Fibroblast of pulmonary artery (primary cell): ENCODE measurements around the gene SELENOS.

Source experiments
- DNase-seq: peaks from one replicate; pipeline ENCODE4 v3.0.0-alpha.2; 2010; ENCODE audit warnings: low read depth
- H3K4me3 ChIP-seq: replicated peaks from 2 replicates; pipeline ENCODE4 v1.5.1; 2011; ENCODE audit warnings: low read depth, mild to moderate bottlenecking, control low read depth, low read length, moderate library complexity
- TF ChIP-seq, protein P1 (sequence below): IDR thresholded peaks from 2 replicates; pipeline ENCODE4 v1.5.1; 2011; ENCODE audit warnings: mild to moderate bottlenecking, control low read depth, low read length, inconsistent platforms; ENCODE audit errors: missing control alignments

SELENOS gene

DNA sequence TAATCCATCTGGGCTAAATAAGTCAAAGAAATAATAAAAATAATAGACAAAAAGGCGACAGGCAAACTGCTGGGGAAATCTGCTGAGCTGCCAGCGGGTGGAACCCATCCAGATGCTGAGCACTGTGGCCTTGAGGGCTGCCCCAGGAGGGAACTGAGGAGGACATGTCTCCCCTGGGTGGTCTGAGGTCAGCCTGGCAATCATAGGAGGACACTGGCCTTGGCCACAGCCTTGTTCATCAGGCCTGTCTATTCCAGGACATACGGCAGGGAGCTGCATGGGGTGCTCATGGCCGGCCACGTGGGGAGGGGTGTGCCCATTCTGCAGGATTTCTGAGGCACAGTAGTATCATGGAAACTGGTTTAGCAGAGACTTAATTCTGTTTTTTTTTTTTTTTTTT is 39.2 kb upstream of the SELENOS start:
- no peak for DNase-seq
- TF ChIP-seq, protein P1, sequence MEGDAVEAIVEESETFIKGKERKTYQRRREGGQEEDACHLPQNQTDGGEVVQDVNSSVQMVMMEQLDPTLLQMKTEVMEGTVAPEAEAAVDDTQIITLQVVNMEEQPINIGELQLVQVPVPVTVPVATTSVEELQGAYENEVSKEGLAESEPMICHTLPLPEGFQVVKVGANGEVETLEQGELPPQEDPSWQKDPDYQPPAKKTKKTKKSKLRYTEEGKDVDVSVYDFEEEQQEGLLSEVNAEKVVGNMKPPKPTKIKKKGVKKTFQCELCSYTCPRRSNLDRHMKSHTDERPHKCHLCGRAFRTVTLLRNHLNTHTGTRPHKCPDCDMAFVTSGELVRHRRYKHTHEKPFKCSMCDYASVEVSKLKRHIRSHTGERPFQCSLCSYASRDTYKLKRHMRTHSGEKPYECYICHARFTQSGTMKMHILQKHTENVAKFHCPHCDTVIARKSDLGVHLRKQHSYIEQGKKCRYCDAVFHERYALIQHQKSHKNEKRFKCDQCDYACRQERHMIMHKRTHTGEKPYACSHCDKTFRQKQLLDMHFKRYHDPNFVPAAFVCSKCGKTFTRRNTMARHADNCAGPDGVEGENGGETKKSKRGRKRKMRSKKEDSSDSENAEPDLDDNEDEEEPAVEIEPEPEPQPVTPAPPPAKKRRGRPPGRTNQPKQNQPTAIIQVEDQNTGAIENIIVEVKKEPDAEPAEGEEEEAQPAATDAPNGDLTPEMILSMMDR = no peak
- no peak overlapping the region for H3K4me3 ChIP-seq

DNA sequence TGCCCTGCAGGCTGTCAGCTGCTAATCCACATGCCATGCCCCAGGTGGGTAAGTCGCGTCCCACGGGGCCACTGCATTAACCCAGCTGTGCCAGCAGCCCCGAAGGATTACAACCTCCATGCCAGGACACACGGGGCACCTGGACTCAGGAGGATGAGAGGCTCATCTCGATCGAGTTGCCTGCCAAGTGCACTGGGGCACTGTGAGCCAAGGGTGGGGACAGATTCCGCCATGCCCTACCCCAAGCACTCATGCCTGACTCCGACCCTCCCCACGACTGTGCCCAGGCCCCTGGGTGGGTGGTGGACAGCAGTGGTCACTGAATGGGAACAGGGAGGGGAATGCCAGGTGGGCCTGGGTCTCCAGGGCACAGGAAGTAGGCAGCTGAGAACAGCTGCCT is 38.5 kb upstream of the SELENOS start:
- no peak overlapping the region for H3K4me3 ChIP-seq
- DNase-seq = no peak
- TF ChIP-seq, protein P1 = no peak

DNA sequence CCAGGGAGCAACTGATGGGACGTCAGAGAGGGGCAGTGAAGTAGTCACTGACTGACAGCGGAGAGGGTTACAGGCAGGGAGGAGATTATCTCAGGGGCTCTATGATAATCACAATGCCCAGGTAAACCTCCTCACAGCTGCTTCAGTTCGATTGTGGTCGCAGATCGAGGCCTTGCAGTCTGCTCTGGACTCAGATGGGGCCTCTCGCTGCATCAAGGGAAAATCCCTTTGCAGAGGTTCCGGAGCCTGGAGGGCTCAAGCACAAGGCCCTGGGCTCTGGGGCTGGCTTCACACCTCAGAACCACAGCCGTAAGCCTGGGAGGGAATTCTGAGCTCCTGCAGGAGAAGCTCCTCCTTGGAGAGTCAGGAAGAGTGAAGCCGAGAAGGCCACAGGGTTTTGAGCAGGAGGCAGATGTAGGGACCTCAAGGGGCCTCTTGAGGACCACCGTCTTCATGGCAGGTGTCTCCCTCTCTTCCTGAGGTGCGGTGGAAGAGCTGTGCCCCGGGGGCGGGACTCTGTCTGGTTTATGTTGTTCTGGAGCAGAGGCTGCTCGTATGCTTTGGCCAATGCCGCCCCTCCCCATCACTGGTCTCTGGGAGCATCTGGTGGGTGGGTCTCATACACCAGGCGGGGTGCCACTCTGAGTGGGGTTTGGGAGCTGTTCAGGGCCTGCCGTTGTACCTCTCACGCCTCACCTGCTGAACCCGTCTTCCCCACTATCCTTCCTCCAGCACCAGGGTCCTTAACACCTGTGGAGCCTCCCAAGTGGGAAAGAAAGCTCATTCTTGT is 37.2 kb upstream of the SELENOS start:
- no peak overlapping the region for H3K4me3 ChIP-seq
- no peak for DNase-seq
- TF ChIP-seq, protein P1 = no peak

DNA sequence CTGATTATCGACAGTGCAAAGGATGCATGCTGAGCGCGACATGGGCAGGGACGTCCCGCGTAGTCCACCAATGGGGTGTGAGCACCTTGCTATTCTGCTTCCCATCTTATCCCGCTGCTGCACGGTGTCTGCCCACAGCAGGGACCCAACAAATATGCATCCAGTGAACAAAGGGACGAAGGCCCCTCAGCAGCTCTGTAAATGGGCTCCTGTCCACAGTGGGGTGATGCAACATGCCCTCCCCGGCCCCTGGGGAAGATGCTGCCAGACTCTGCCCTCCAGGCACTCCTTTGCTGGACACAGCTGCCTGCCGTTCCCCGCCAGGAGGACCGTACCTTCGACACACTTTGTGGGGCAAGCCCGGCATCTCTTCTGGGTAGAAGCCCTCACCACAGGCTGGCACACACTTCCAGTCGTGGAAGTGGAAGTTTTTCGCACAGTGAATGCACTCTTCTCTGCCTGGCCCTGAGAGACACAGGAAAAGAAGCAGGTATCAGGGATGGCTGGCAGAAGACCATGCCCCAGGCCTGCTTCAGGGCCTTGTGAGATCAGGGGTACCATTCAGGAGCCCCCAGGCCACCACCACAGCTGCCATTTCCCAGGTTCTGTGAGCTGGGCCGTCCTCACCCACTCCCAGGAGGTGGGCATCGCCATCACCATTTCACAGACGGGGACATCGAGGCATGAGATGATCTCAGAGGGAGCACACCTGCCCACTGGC is 35.9 kb upstream of the SELENOS start:
- TF ChIP-seq, protein P1 = no peak
- DNase-seq = no peak

DNA sequence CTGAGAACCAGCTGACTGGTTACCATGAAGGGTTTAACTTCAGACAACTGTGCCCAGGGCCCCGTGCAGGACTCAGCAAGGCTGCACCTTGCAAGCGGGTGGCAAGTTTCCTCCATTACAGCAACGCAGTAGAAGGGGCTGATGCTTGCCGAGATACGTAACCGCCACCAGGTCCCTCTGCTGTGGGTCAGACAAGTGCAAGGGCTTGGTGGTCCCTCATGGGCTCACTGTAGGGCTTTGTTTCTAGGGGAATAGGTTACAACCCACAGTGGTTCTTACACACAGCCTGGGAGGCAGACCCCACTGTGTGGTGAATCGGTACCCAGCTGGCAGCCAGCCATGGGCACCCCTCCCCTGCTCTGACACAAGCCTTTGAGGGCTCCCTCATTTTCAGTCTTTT is 33.2 kb upstream of the SELENOS start:
- H3K4me3 ChIP-seq = no peak overlapping the region
- no peak for DNase-seq
- TF ChIP-seq, protein P1 = no peak

More for the DNA sequence above, 35.9 kb upstream of the SELENOS start:
- no peak overlapping the region for H3K4me3 ChIP-seq

DNA sequence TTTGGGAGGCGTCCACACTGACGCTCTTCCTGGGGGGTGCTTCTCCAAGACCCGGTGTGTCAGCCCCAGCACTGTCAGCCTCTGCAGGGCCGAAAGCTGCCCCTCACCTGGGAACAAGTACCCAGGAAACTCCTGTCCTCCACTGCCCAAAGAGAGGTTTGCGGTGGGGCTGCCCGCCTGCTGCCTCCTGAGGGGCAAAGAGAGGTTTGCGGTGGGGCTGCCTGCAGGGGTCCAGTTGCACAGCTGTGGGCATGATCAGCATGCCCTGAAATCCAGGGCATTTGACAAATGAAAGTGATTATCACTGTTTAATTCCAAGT is 32.8 kb upstream of the SELENOS start:
- no peak overlapping the region for H3K4me3 ChIP-seq
- DNase-seq = no peak
- TF ChIP-seq, protein P1 = no peak
